HepG2 (cell line): ENCODE results near the gene TMC2. TPM values are rescaled to one million over a fixed set of nuclear protein-coding genes. Genes with fewer than 3 reads are reported as not detected.
A peak's percentile ranks its signal among the peaks of the same experiment; 100 is the strongest.

Experiments used
- GPN1 ChIP-seq: sonication (generic); formaldehyde crosslinking; IDR thresholded peaks from 2 replicates; pipeline ENCODE4 v1.5.1; 2020; ENCODE audit warnings: missing genetic modification reagents, borderline replicate concordance
- MAF1 ChIP-seq: sonication (generic); formaldehyde crosslinking; IDR thresholded peaks from 2 replicates; pipeline ENCODE4 v1.5.0; 2020; ENCODE audit warnings: missing genetic modification reagents, borderline replicate concordance
- MZF1 ChIP-seq: sonication (generic); formaldehyde crosslinking; IDR thresholded peaks from 2 replicates; pipeline ENCODE4 v1.8.1; 2023; ENCODE audit warnings: mild to moderate bottlenecking, missing genetic modification reagents, borderline replicate concordance
- NFE2 ChIP-seq: sonication (generic); formaldehyde crosslinking; IDR thresholded peaks from 2 replicates; pipeline ENCODE4 v1.4.0; 2020; ENCODE audit warnings: missing genetic modification reagents
- NRL ChIP-seq: sonication (generic); formaldehyde crosslinking; IDR thresholded peaks from 2 replicates; pipeline ENCODE4 v1.5.0; 2020; ENCODE audit warnings: missing genetic modification reagents, mild to moderate bottlenecking, moderate library complexity, borderline replicate concordance
- SRF ChIP-seq: IDR thresholded peaks from 2 replicates; pipeline ENCODE4 v1.6.1; 2011; ENCODE audit warnings: mild to moderate bottlenecking, low read depth, low read length, moderate library complexity
- SYNCRIP ChIP-seq: fragments of 200-400 bp; formaldehyde crosslinking; IDR thresholded peaks from 2 replicates; pipeline ENCODE4 v1.6.1; 2018; ENCODE audit warnings: mild to moderate bottlenecking, low read depth, low read length; ENCODE audit not compliant: insufficient read depth
- ZNF101 ChIP-seq: sonication (generic); formaldehyde crosslinking; IDR thresholded peaks from 2 replicates; pipeline ENCODE4 v1.4.0; 2020; ENCODE audit warnings: mild to moderate bottlenecking, low read depth, missing genetic modification reagents, borderline replicate concordance
- ZNF138 ChIP-seq: sonication (generic); formaldehyde crosslinking; IDR thresholded peaks from 2 replicates; pipeline ENCODE4 v1.5.0; 2020; ENCODE audit warnings: mild to moderate bottlenecking, low read depth, missing genetic modification reagents
- polyA plus RNA-seq, 8 experiments: library from polyadenylated mRNA; depleted of rRNA in 3 of 8; stranded (reverse) in 7 of 8; unstranded in 1 of 8; fragments of >200 nt; fragmentation: Illumina TruSeq in 4 of 8; extraction: Trizol in 4 of 8; gene quantifications; 2 replicates each; pipeline versions ENCODE4 v1.2.1 to v1.2.3, GENCODE V29; 2011 to 2016; ENCODE audit warnings: low read depth in 4 of 8, missing spikeins in 1 of 8, mixed read lengths in 1 of 8; ENCODE audit not compliant: insufficient read depth in 1 of 8
- total RNA-seq, 5 experiments: library from RNA; depleted of rRNA; stranded (reverse); fragments of >200 nt; fragmentation: Illumina TruSeq; extraction: Trizol; gene quantifications; 2 replicates each; pipeline ENCODE4 v1.2.3, GENCODE V29; 2016; ENCODE audit warnings: low read depth in 1 of 5
- TF ChIP-seq, protein P1 (sequence below): sonication (generic); formaldehyde crosslinking; IDR thresholded peaks from 2 replicates; pipeline ENCODE4 v1.8.0; 2022; ENCODE audit warnings: mild to moderate bottlenecking, missing genetic modification reagents, moderate library complexity
- TF ChIP-seq, protein P2 (sequence below): sonication (generic); formaldehyde crosslinking; IDR thresholded peaks from 2 replicates; pipeline ENCODE4 v1.4.0; 2020; ENCODE audit warnings: missing genetic modification reagents
- TF ChIP-seq, protein P3 (sequence below): sonication (generic); formaldehyde crosslinking; IDR thresholded peaks from 2 replicates; pipeline ENCODE4 v1.5.1; 2020; ENCODE audit warnings: mild to moderate bottlenecking, missing genetic modification reagents, borderline replicate concordance
- TF ChIP-seq, protein P4 (sequence below): sonication (generic); formaldehyde crosslinking; IDR thresholded peaks from 2 replicates; pipeline ENCODE4 v1.8.1; 2023; ENCODE audit warnings: mild to moderate bottlenecking, missing genetic modification reagents, borderline replicate concordance

TMC2 gene
- total and polyA plus RNA-seq, 2 of the 13 experiments (the other 11 are each of a cell fraction or from before 2014, with no cell fraction given) = not detected

DNA sequence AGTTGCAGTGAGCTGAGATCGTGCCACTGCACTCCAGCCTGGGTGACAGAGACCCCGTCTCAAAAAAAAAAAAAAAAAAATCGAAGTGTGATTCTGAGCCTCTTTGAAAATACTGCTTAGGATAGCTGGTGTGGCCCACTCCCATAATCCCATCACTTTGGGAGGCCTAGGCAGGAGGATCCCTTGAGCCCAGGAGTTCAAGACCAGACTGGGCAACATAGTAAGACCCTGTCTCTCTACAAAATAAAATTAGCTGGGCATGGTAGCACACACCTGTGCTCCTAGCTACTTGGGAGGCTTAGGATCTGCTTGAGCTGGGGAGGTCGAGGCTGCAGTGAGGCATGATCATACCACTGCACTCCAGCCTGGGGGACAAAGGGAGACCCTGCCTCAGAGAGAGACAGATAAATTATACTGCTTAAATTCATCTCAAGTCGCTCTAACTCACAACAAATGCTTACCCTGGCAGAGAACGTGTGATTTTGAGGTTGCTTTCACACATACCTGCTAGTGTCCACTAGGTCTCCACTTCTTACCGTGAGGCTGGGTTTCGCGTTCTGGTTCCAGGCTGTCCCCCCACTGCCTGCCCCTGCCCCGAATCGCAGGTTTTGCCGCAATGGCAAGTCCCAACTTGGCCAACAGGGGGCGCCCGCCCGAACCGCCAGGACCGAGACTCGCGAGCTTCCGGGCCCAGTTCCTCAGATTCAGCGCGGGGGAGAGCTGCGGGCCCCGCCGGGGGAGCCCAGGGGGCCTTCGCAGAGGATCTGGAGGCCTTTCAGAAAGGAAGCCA lies 12.3 kb upstream of the TMC2 start (continued):
- TF ChIP-seq, protein P1, sequence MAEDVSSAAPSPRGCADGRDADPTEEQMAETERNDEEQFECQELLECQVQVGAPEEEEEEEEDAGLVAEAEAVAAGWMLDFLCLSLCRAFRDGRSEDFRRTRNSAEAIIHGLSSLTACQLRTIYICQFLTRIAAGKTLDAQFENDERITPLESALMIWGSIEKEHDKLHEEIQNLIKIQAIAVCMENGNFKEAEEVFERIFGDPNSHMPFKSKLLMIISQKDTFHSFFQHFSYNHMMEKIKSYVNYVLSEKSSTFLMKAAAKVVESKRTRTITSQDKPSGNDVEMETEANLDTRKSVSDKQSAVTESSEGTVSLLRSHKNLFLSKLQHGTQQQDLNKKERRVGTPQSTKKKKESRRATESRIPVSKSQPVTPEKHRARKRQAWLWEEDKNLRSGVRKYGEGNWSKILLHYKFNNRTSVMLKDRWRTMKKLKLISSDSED = no peak
- TF ChIP-seq, protein P2, sequence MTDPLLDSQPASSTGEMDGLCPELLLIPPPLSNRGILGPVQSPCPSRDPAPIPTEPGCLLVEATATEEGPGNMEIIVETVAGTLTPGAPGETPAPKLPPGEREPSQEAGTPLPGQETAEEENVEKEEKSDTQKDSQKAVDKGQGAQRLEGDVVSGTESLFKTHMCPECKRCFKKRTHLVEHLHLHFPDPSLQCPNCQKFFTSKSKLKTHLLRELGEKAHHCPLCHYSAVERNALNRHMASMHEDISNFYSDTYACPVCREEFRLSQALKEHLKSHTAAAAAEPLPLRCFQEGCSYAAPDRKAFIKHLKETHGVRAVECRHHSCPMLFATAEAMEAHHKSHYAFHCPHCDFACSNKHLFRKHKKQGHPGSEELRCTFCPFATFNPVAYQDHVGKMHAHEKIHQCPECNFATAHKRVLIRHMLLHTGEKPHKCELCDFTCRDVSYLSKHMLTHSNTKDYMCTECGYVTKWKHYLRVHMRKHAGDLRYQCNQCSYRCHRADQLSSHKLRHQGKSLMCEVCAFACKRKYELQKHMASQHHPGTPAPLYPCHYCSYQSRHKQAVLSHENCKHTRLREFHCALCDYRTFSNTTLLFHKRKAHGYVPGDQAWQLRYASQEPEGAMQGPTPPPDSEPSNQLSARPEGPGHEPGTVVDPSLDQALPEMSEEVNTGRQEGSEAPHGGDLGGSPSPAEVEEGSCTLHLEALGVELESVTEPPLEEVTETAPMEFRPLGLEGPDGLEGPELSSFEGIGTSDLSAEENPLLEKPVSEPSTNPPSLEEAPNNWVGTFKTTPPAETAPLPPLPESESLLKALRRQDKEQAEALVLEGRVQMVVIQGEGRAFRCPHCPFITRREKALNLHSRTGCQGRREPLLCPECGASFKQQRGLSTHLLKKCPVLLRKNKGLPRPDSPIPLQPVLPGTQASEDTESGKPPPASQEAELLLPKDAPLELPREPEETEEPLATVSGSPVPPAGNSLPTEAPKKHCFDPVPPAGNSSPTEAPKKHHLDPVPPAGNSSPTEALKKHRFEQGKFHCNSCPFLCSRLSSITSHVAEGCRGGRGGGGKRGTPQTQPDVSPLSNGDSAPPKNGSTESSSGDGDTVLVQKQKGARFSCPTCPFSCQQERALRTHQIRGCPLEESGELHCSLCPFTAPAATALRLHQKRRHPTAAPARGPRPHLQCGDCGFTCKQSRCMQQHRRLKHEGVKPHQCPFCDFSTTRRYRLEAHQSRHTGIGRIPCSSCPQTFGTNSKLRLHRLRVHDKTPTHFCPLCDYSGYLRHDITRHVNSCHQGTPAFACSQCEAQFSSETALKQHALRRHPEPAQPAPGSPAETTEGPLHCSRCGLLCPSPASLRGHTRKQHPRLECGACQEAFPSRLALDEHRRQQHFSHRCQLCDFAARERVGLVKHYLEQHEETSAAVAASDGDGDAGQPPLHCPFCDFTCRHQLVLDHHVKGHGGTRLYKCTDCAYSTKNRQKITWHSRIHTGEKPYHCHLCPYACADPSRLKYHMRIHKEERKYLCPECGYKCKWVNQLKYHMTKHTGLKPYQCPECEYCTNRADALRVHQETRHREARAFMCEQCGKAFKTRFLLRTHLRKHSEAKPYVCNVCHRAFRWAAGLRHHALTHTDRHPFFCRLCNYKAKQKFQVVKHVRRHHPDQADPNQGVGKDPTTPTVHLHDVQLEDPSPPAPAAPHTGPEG (CRISPR knock-in tag) = no peak
- TF ChIP-seq NRL (CRISPR knock-in tag) = 0 out of 2 replicates have a peak, but pooled peaks have one; percentile 16
- TF ChIP-seq SRF = no peak
- TF ChIP-seq ZNF138 (CRISPR knock-in tag) = no peak
- no peak for TF ChIP-seq GPN1
- TF ChIP-seq, protein P3, sequence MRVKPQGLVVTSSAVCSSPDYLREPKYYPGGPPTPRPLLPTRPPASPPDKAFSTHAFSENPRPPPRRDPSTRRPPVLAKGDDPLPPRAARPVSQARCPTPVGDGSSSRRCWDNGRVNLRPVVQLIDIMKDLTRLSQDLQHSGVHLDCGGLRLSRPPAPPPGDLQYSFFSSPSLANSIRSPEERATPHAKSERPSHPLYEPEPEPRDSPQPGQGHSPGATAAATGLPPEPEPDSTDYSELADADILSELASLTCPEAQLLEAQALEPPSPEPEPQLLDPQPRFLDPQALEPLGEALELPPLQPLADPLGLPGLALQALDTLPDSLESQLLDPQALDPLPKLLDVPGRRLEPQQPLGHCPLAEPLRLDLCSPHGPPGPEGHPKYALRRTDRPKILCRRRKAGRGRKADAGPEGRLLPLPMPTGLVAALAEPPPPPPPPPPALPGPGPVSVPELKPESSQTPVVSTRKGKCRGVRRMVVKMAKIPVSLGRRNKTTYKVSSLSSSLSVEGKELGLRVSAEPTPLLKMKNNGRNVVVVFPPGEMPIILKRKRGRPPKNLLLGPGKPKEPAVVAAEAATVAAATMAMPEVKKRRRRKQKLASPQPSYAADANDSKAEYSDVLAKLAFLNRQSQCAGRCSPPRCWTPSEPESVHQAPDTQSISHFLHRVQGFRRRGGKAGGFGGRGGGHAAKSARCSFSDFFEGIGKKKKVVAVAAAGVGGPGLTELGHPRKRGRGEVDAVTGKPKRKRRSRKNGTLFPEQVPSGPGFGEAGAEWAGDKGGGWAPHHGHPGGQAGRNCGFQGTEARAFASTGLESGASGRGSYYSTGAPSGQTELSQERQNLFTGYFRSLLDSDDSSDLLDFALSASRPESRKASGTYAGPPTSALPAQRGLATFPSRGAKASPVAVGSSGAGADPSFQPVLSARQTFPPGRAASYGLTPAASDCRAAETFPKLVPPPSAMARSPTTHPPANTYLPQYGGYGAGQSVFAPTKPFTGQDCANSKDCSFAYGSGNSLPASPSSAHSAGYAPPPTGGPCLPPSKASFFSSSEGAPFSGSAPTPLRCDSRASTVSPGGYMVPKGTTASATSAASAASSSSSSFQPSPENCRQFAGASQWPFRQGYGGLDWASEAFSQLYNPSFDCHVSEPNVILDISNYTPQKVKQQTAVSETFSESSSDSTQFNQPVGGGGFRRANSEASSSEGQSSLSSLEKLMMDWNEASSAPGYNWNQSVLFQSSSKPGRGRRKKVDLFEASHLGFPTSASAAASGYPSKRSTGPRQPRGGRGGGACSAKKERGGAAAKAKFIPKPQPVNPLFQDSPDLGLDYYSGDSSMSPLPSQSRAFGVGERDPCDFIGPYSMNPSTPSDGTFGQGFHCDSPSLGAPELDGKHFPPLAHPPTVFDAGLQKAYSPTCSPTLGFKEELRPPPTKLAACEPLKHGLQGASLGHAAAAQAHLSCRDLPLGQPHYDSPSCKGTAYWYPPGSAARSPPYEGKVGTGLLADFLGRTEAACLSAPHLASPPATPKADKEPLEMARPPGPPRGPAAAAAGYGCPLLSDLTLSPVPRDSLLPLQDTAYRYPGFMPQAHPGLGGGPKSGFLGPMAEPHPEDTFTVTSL (CRISPR knock-in tag) = no peak
- TF ChIP-seq MAF1 (CRISPR knock-in tag) = no peak; the same call in 1 of the 2 replicates
- TF ChIP-seq ZNF101 (CRISPR knock-in tag) = no peak
- TF ChIP-seq SYNCRIP = no peak
- no peak for TF ChIP-seq NFE2 (CRISPR knock-in tag)
- TF ChIP-seq, protein P4, sequence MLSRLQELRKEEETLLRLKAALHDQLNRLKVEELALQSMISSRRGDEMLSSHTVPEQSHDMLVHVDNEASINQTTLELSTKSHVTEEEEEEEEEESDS (CRISPR knock-in tag) = no peak
- no peak for TF ChIP-seq MZF1 (CRISPR knock-in tag)
